Activated B cell treated with CpG ODN at 0.5 μM for 24 hours (primary cell): ENCODE results near the gene CYSTM1. TPM values are rescaled to one million over a fixed set of nuclear protein-coding genes. Genes with fewer than 3 reads are reported as not detected.

Experiments
- ATAC-seq: fragments of 200-7000 bp; cut with Tn5 transposase; one replicate; pipeline ENCODE4 v1.10.0; 2021; ENCODE audit warnings: low read depth, mild to moderate bottlenecking, moderate library complexity
- CTCF ChIA-PET: fragments of 350-600 bp; sonication (Branson Sonifier 250); formaldehyde crosslinking; loops from one replicate; lab custom pipeline; 2021; ENCODE audit warnings: antibody characterized with exemption; lab: Charles Lee
- POLR2A ChIA-PET: fragments of 350-600 bp; sonication (Branson Sonifier 250); formaldehyde crosslinking; loops from one replicate; lab custom pipeline; 2021; ENCODE audit warnings: antibody characterized with exemption; lab: Charles Lee
- DNase-seq: peaks from one replicate; pipeline ENCODE4 v3.0.0; 2022
- H3K27ac Mint-ChIP-seq: one replicate; pipeline ENCODE4 v1.8.0; 2020; ENCODE audit warnings: mixed read lengths
- H3K27me3 Mint-ChIP-seq: one replicate; pipeline ENCODE4 v1.8.0; 2021; ENCODE audit warnings: mixed read lengths
- H3K36me3 Mint-ChIP-seq: one replicate; pipeline ENCODE4 v1.8.0; 2021; ENCODE audit warnings: low read depth, mixed read lengths
- H3K4me1 Mint-ChIP-seq: one replicate; pipeline ENCODE4 v1.8.0; 2021; ENCODE audit warnings: mixed read lengths
- H3K4me3 Mint-ChIP-seq: one replicate; pipeline ENCODE4 v1.8.0; 2020; ENCODE audit warnings: mild to moderate bottlenecking, mixed read lengths
- H3K9me3 Mint-ChIP-seq: one replicate; pipeline ENCODE4 v1.8.0; 2020; ENCODE audit warnings: mixed read lengths
- intact Hi-C: fragments of 100-400 bp; cut with micrococcal nuclease; formaldehyde crosslinking; loops from one replicate; pipeline ENCODE4 v1.15.1; 2024
- total RNA-seq: library from RNA; stranded (reverse); gene quantifications from 2 replicates; pipeline ENCODE4 v1.2.3, GENCODE V29; 2022
- TF ChIP-seq, protein P1 (sequence below): fragments of 200-600 bp; IDR thresholded peaks from one replicate; pipeline ENCODE4 v1.8.0; 2022; ENCODE audit warnings: antibody characterized with exemption, mild to moderate bottlenecking

The CYSTM1 gene
- total RNA-seq, 1 donor from 2014 or later = 20.1 TPM

GRCh38 chr5:140189253-140189652 lies 14.3 kb downstream of the CYSTM1 start:
- CTCF ChIA-PET = interaction anchor here (1.0 kb wide), 1 partner anchor 163 kb away, joined by 3 read pairs; no protein-coding TSS in a partner anchor
- intact Hi-C loops = no loop called here
- Mint-ChIP-seq H3K9me3 (no peaks in the 10 kb centered on the region), H3K4me3 (no peak overlapping the region), H3K36me3 (no peaks in the 10 kb centered on the region), H3K4me1 (no peaks in the 10 kb centered on the region), H3K27ac (no peak overlapping the region), H3K27me3 (no peaks in the 10 kb centered on the region)
- DNase-seq = no peak
- no peak for ATAC-seq
- POLR2A ChIA-PET = no interaction called here
- TF ChIP-seq, protein P1, sequence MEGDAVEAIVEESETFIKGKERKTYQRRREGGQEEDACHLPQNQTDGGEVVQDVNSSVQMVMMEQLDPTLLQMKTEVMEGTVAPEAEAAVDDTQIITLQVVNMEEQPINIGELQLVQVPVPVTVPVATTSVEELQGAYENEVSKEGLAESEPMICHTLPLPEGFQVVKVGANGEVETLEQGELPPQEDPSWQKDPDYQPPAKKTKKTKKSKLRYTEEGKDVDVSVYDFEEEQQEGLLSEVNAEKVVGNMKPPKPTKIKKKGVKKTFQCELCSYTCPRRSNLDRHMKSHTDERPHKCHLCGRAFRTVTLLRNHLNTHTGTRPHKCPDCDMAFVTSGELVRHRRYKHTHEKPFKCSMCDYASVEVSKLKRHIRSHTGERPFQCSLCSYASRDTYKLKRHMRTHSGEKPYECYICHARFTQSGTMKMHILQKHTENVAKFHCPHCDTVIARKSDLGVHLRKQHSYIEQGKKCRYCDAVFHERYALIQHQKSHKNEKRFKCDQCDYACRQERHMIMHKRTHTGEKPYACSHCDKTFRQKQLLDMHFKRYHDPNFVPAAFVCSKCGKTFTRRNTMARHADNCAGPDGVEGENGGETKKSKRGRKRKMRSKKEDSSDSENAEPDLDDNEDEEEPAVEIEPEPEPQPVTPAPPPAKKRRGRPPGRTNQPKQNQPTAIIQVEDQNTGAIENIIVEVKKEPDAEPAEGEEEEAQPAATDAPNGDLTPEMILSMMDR = no peak

GRCh38 chr5:140189977-140190871 lies 15.2 kb downstream of the CYSTM1 start:
- ChIA-PET POLR2A (no interaction called here), CTCF (interaction anchor here (1.0 kb wide), 1 partner anchor 162 kb away, joined by 3 read pairs; no protein-coding TSS in a partner anchor)
- Mint-ChIP-seq H3K9me3 (no peaks in the 10 kb centered on the region), H3K4me3 (no peak overlapping the region), H3K36me3 (no peaks in the 10 kb centered on the region), H3K27ac (no peak overlapping the region), H3K27me3 (no peaks in the 10 kb centered on the region), H3K4me1 (no peaks in the 10 kb centered on the region)
- TF ChIP-seq, protein P1 = no peak
- ATAC-seq (no peak), DNase-seq (no peak)
- intact Hi-C loops = no loop called here

DNA sequence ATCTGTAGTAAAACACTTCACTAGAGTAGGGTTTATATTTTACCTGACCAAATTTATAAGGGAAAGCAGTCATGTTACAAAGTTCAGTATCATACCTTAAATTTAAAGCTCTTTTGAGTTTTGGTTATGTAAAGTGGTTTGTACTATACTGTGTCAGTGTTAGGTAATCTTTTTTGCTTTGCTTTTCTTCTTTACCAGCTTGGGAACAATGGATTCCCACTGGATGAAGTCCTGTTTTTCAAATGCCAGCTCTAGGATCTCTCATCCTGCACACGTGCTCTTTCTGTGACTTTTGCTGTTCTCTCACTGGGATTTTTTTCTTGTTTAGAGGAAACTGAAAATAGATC lies 15.9 kb downstream of the CYSTM1 start:
- DNase-seq (no peak), ATAC-seq (no peak)
- Mint-ChIP-seq H3K27ac (no peak overlapping the region), H3K27me3 (no peaks in the 10 kb centered on the region), H3K4me1 (no peaks in the 10 kb centered on the region), H3K4me3 (no peak overlapping the region), H3K36me3 (no peaks in the 10 kb centered on the region), H3K9me3 (no peaks in the 10 kb centered on the region)
- CTCF ChIA-PET = no interaction called here
- TF ChIP-seq, protein P1 = no peak
- POLR2A ChIA-PET = no interaction called here
- intact Hi-C loops = no loop called here

GRCh38 chr5:140192715-140193430 lies 17.9 kb downstream of the CYSTM1 start:
- TF ChIP-seq, protein P1 = no peak
- Mint-ChIP-seq H3K27ac (no peak overlapping the region), H3K27me3 (no peaks in the 10 kb centered on the region), H3K9me3 (no peaks in the 10 kb centered on the region), H3K4me3 (no peak overlapping the region), H3K36me3 (peaks cover 2% of the 10 kb centered on the region), H3K4me1 (no peaks in the 10 kb centered on the region)
- no peak for ATAC-seq
- ChIA-PET POLR2A (no interaction called here), CTCF (no interaction called here)
- intact Hi-C loops = no loop called here
- DNase-seq = no peak

DNA sequence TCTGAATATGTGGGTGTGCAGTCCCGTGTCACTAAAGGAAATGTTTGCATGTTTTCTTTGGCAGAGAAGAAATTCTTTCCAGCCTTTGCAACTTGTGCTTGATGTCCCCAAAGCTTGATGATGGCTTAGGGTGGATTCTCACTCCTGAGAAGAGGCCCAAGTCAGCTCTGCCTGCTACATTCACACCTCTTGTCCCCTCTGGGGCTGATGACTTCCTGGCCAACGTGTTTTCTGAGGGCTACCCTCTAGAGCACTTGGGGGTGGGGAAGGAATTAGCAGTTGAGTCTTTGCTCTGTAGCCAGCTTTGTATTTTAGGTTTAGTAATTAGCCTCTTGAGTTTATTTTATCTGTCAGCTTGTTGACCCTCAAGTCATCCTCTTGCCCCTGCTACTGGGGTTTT lies 19.7 kb downstream of the CYSTM1 start:
- no peak for DNase-seq
- ChIA-PET CTCF (no interaction called here), POLR2A (no interaction called here)
- Mint-ChIP-seq H3K27ac (no peak overlapping the region), H3K27me3 (no peaks in the 10 kb centered on the region), H3K9me3 (no peaks in the 10 kb centered on the region), H3K36me3 (peaks cover 7% of the 10 kb centered on the region), H3K4me3 (no peak overlapping the region), H3K4me1 (no peaks in the 10 kb centered on the region)
- ATAC-seq = no peak
- TF ChIP-seq, protein P1 = no peak
- intact Hi-C loops = no loop called here
